COLO829 (cell line): ENCODE data around the gene PROB1.
"Not testable (repeated sequence)": the region's sequence is repeated elsewhere in the genome, so short reads cannot be mapped to it uniquely, and the experiment has no call there.

Experiments
- DNase-seq: peaks from one replicate; pipeline ENCODE4 v3.0.0; 2012; ENCODE audit warnings: low spot score

Gene PROB1

GRCh38 chr5:139394654-139395566 lies at the start of gene PROB1:
TSS of gene PROB1 (minus strand) at chr5:139395104. CDS start at chr5:139395081, 23 bp downstream.
- DNase-seq: no peak

GRCh38 chr5:139443831-139444453 lies 49.0 kb upstream of the PROB1 start:
- no peak for DNase-seq

- DNase-seq: not testable (repeated sequence)
Observed at GRCh38 chr5:139440416-139440815, 45.5 kb upstream of the PROB1 start.

- peak; percentile 96 for DNase-seq
Observed at GRCh38 chr5:139439013-139439903, 44.4 kb upstream of the PROB1 start, which contains the start of gene DNAJC18. TSS of gene DNAJC18 (minus strand) at chr5:139439525. CDS start at chr5:139439445, 80 bp downstream.

- no peak for DNase-seq
Observed at GRCh38 chr5:139438707-139439012, 43.8 kb upstream of the PROB1 start.

GRCh38 chr5:139435676-139436075 lies 40.8 kb upstream of the PROB1 start:
- no peak for DNase-seq

GRCh38 chr5:139431706-139432105 lies 36.8 kb upstream of the PROB1 start:
- no peak for DNase-seq

GRCh38 chr5:139430015-139430414 lies 35.1 kb upstream of the PROB1 start:
- no peak for DNase-seq

GRCh38 chr5:139426203-139426885 lies 31.4 kb upstream of the PROB1 start:
- no peak for DNase-seq

GRCh38 chr5:139425497-139425896 lies 30.6 kb upstream of the PROB1 start:
- DNase-seq: no peak

GRCh38 chr5:139422307-139422893 lies 27.5 kb upstream of the PROB1 start:
- peak; percentile 71 for DNase-seq

- no peak for DNase-seq
Observed at GRCh38 chr5:139419226-139420192, 24.6 kb upstream of the PROB1 start.

GRCh38 chr5:139418793-139419192 lies 23.9 kb upstream of the PROB1 start:
- no peak for DNase-seq

- DNase-seq: no peak
Observed at GRCh38 chr5:139417214-139417613, 22.3 kb upstream of the PROB1 start.

GRCh38 chr5:139416651-139417050 lies 21.7 kb upstream of the PROB1 start:
- DNase-seq: no peak

- no peak for DNase-seq
Observed at GRCh38 chr5:139415869-139416268, 21.0 kb upstream of the PROB1 start.

- no peak for DNase-seq
Observed at GRCh38 chr5:139415221-139415861, 20.4 kb upstream of the PROB1 start.

GRCh38 chr5:139414581-139415130 lies 19.8 kb upstream of the PROB1 start:
- DNase-seq: peak; percentile 41

- DNase-seq: no peak
Observed at GRCh38 chr5:139413963-139414362, 19.1 kb upstream of the PROB1 start.
